ENCODE data around the gene CTSH.

The CTSH gene

DNA sequence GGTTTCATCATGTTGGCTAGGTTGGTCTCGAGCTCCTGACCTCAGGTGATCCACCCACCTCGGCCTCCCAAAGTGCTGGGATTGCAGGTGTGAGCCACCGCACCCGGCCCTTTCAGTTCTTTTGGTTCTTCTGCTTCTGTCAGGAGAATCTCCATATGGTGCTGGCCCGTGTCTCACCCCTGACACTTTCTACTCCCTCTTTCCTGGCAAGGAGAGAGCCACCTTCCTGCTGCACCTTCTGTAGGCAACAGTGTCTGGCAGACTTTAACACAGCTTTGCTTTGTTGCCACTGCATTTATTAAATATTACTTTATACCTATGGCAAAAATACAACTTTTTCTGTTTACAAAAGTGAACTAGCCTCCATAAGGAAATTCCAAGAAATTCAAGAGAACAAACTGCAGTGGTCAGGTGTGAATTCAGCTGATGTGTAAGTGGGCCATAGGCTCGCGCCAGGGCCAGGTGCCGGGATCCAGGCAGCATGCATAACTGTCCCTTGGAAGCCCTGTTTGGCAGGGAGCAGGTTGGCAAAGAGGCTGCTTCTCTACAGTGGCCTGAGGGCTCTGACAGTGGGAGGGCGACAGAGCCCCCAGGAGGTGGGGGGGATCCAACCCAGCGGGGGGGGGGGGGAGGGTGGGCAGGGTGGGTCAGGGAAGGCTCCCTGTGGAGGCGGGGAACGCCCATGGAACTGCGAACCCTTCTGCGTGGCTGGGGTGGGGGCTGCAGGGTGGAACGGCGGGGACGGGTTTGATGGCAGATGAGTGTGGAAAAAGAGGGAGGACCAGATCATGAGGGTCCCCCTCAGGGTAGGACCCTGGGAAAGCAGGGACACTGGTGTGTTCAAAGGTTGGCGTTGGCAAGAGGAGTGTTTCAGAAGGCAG, 21.1 kb downstream of the CTSH start:
- H3K9me3 Mint-ChIP-seq, result no peaks in the 10 kb centered on the region
- H3K27me3 Mint-ChIP-seq, result no peaks in the 10 kb centered on the region
- H3K27ac Mint-ChIP-seq, result no peak overlapping the region
- H3K4me1 Mint-ChIP-seq (ENCODE audit: low read depth), result no peaks in the 10 kb centered on the region
- peaks cover 27% of the 10 kb centered on the region for H3K36me3 Mint-ChIP-seq (ENCODE audit: low read depth)
- no peak overlapping the region for H3K4me3 Mint-ChIP-seq

DNA sequence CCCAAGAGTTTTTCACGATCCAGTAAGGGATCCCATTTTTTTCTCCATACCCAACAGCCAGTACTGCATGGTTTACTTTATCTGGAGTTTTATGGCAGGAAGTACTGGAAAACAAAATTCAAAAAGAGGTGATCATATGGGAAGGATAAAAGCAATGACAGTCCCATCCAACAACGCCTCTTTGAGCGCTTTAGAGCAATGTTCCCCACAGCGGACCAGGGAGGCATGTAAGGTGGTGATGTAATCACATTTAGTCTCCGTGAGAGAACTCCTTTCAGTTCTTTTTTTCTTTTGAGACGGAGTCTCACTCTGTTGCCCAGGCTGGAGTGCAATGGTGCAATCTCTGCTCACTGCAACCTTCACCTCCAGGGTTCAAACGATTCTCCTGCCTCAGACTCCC, 21.8 kb downstream of the CTSH start:
- Mint-ChIP-seq H3K4me3 (no peak overlapping the region), H3K4me1 (ENCODE audit: low read depth) (no peaks in the 10 kb centered on the region), H3K36me3 (ENCODE audit: low read depth) (peaks cover 27% of the 10 kb centered on the region), H3K27ac (no peak overlapping the region), H3K27me3 (no peaks in the 10 kb centered on the region), H3K9me3 (no peaks in the 10 kb centered on the region)

DNA sequence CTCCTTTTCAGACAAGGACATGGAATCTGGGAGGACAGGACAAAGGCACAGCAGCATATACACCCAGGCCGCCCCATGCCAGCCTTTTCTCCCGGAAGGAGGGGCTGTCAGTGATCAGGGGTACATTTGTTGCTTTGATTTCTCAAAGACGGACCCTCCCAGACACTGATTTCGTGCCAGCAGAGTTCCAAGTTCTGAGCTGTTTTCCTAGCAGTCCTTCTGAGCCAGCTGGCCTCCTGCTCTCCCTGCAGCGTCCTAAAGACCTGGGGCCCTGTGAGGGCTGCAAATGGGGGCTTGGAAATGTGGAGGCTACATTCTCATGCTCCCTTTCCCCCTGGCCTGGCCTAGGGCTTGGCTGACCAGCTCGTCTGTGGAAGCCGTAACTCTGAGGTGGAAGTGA, 22.3 kb downstream of the CTSH start:
- H3K4me1 Mint-ChIP-seq (ENCODE audit: low read depth), result no peaks in the 10 kb centered on the region
- H3K9me3 Mint-ChIP-seq, result no peaks in the 10 kb centered on the region
- H3K36me3 Mint-ChIP-seq (ENCODE audit: low read depth), result peaks cover 30% of the 10 kb centered on the region
- H3K27me3 Mint-ChIP-seq, result no peaks in the 10 kb centered on the region
- H3K4me3 Mint-ChIP-seq, result no peak overlapping the region
- H3K27ac Mint-ChIP-seq, result no peak overlapping the region

DNA sequence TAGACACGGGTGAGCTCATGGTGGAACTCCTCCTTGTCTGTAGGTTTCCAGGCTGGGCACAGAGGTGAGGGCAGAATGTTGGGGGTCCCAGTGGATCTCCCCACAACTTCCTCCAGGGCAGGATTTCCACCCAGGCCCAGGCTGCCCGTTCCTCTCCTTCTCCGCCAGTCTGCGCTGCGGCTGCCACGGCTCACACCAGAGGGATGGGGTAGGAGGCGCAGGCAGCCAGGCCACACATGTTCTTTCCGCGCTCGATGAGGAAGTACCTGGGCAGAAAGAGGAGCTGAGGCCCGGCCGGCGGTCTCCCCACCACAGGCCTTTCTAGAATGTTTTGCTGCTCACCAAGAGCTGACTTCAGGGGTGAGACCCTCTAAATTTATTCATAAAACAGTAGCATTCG, 22.9 kb downstream of the CTSH start:
- Mint-ChIP-seq H3K27me3 (no peaks in the 10 kb centered on the region), H3K4me3 (no peak overlapping the region), H3K36me3 (ENCODE audit: low read depth) (peaks cover 30% of the 10 kb centered on the region), H3K4me1 (ENCODE audit: low read depth) (no peaks in the 10 kb centered on the region), H3K27ac (no peak overlapping the region), H3K9me3 (no peaks in the 10 kb centered on the region)

DNA sequence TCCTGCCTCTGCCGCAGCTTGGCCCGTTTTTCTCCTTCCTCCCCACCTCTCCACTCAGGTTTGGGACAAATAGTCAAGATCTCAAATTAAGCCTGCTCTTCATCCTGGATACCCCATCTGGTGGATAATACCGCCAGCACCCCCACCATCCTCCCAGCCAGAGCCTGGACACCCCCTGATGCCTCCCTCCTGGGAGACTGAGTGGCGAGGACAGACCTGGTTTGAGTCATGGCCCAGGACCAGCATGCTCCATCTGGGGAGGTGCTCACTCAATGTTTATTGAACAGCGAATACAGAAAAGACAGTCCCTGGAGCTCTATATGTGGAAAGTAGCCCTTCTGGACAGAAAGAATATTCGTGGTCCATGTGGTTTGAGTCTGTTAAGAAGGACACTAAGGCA, 23.3 kb downstream of the CTSH start:
- H3K27ac Mint-ChIP-seq, result no peak overlapping the region
- H3K27me3 Mint-ChIP-seq, result no peaks in the 10 kb centered on the region
- H3K4me3 Mint-ChIP-seq, result no peak overlapping the region
- no peaks in the 10 kb centered on the region for H3K4me1 Mint-ChIP-seq (ENCODE audit: low read depth)
- no peaks in the 10 kb centered on the region for H3K9me3 Mint-ChIP-seq
- peaks cover 30% of the 10 kb centered on the region for H3K36me3 Mint-ChIP-seq (ENCODE audit: low read depth)

DNA sequence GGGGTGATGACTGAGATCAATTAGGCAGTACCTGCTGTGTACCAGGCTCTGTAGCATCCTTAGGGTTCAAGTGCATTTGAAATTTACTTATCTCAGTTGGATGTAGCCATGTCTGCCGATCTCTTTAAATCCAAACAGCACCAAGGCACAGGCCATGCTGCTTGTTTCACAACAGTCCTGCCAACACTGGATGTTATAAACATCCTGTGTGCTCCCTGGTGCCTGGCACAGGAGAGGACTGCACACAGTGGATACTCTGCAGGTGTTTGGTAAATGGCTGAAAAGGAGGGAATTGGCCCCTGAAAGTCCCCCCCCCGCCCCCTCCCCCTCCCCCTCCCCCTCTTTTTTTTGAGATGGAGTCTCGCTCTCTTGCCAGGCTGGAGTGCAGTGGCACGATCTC, 27.0 kb downstream of the CTSH start:
- Mint-ChIP-seq H3K27me3 (no peaks in the 10 kb centered on the region), H3K9me3 (no peaks in the 10 kb centered on the region), H3K27ac (no peak overlapping the region), H3K4me3 (no peak overlapping the region), H3K4me1 (ENCODE audit: low read depth) (no peaks in the 10 kb centered on the region), H3K36me3 (ENCODE audit: low read depth) (peaks cover 36% of the 10 kb centered on the region)

DNA sequence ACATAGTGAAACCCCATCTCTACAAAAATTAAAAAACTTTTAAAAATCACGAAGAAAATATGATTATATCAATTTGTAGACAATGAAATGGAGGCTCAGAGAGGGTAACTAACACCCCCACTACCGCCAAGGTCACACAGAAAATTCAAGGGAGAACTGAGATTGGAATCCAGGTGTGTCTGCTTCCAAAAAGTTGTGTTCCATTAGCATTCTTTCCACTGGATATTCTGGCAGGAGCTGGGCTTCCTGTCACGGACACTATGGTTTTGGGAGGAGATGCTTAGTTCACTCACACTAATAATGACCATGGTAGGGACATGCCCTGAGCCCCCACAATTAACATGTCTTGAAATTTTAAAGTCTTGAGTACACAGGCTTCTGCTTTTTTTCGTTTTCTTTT, 28.8 kb downstream of the CTSH start:
- Mint-ChIP-seq H3K27ac (no peak overlapping the region), H3K36me3 (ENCODE audit: low read depth) (peaks cover 43% of the 10 kb centered on the region), H3K9me3 (no peaks in the 10 kb centered on the region), H3K4me1 (ENCODE audit: low read depth) (no peaks in the 10 kb centered on the region), H3K4me3 (no peak overlapping the region), H3K27me3 (no peaks in the 10 kb centered on the region)

DNA sequence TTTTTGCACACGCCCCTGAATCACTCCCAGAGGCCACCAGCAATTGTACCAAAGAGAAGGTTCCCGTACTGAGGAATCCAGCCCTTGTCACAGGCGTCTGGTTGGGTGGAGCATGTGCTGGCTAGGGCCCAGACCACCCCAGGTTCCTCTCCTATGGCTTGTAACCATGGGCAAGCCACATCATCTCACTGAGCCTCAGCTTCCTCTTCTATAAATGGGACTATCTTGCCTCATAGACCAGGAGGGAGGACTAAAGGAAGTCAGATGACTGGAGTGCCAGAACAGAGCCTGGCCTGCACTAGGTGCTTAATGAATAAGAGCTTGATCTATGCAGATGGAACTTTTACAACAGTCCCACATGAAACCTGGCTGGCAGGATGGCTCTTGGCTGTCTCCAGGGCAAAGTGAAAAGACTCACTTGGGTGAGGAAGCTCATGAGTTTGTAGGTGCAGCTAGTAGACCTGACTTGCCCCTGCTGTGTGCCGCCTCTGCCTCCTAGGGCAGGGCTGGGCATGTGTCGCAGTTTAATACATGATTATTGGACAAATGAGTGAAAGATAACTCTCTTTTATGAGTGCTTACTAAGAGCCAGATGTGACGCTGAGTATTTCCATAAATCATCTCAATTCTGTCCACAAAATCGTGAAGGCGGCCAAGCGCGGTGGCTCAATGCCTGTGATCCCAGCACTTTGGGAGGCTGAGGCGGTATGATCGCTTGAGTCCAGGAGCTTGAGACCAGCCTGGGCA, 29.3 kb downstream of the CTSH start:
- H3K9me3 Mint-ChIP-seq, result no peaks in the 10 kb centered on the region
- H3K27me3 Mint-ChIP-seq, result no peaks in the 10 kb centered on the region
- no peak overlapping the region for H3K27ac Mint-ChIP-seq
- no peak overlapping the region for H3K4me3 Mint-ChIP-seq
- peaks cover 2% of the 10 kb centered on the region for H3K4me1 Mint-ChIP-seq (ENCODE audit: low read depth)
- peaks cover 45% of the 10 kb centered on the region for H3K36me3 Mint-ChIP-seq (ENCODE audit: low read depth)

DNA sequence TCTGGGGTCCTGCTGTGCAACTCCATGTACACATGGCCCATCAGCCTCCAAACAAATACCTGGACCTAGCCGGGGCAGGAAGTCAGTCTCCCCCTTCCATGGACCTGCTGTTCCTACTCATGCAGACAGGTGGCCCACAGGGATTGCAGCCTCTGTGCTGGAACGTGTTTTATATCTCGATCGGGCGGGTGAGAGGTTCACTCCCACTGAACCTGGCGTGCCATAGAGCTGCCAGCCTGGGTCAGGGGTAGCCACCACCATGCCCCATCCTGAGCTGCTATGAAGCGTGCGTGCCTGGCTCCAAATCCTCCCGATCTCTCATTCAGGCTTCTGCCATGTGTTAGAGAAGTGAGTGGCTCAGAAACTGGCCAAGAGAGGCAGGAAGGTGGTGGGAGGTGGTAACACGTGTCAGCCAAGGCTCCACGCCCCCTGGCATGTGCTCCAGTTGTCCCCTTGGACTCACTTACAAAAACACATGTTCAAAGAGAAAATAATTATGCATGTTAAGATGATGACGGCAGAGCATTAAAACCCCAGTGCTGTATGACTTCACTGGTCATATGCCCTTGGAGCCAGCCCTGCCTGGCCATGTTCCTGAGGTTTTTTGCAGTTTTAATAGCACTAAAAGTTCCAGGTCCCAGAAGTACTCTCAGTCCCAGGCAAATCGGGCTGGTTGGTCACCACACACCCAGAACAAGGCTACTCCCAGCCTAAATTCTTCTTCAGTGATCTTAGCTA, 30.6 kb downstream of the CTSH start:
- no peak overlapping the region for H3K4me3 Mint-ChIP-seq
- H3K27me3 Mint-ChIP-seq, result no peaks in the 10 kb centered on the region
- H3K4me1 Mint-ChIP-seq (ENCODE audit: low read depth), result peaks cover 10% of the 10 kb centered on the region
- H3K36me3 Mint-ChIP-seq (ENCODE audit: low read depth), result peaks cover 48% of the 10 kb centered on the region
- peak overlapping the region; percentile 38 for H3K27ac Mint-ChIP-seq
- H3K9me3 Mint-ChIP-seq, result no peaks in the 10 kb centered on the region

DNA sequence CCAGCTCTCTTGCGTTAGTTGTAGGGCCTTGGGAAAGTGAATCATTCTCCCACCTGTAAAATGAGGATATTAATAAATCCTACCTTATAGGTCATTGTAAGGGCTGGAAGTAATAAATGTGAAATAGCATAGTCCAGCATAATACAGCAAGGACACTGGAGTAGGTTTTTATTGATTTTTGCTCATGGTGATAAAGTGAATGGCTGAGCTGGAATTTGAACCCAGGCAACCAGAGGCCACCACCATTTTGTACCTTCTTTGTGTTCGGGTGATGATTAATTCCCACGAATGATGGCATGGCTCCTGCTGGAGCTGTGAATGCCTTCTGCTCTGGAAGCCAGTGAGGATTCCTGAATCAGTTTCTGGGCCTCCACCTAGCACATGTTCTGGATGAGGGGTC, 31.8 kb downstream of the CTSH start:
- Mint-ChIP-seq H3K27me3 (no peaks in the 10 kb centered on the region), H3K36me3 (ENCODE audit: low read depth) (peaks cover 55% of the 10 kb centered on the region), H3K9me3 (no peaks in the 10 kb centered on the region), H3K4me3 (no peak overlapping the region), H3K4me1 (ENCODE audit: low read depth) (peaks cover 16% of the 10 kb centered on the region), H3K27ac (no peak overlapping the region)

DNA sequence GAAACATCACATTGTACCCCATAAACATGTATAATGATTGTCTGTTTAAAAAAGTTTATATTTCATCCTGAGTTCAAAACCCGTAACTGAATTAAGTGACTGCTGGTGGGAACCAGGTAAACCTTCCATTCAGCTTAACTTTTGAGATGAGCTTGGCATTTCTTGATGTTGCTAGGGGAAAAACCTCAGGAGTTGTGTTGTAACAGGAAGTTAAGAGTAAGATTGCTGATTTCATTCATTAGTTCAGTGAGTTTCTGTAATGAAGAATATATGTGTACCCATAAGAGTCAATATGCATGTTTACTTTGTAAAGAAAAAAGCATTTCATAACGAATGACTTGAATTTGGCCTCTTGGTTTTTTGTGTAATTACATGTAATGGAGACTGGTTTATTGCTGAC, 32.5 kb downstream of the CTSH start:
- Mint-ChIP-seq H3K4me3 (no peak overlapping the region), H3K9me3 (no peaks in the 10 kb centered on the region), H3K27ac (peak overlapping the region; percentile 72), H3K4me1 (ENCODE audit: low read depth) (peaks cover 16% of the 10 kb centered on the region), H3K36me3 (ENCODE audit: low read depth) (peaks cover 55% of the 10 kb centered on the region), H3K27me3 (no peaks in the 10 kb centered on the region)

DNA sequence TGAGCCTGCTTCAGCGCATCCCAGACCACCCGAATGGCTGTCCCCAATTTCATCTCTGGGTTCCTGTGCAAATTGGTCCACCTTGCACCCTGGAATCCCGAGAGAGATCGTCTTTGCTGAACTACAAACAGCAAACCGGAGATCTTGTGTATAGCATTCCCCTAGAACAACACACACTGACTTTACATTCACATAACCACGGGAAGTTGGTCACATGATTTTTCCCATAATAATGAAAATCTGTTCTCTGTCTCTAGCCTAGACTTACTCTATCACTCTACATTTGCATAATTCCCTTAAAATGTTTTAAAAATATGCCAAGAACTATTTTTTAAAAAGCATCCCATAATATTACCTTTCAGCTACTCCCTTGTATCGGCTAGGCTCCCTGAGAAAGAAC, 34.6 kb downstream of the CTSH start:
- Mint-ChIP-seq H3K27ac (peak overlapping the region; percentile 5), H3K4me3 (no peak overlapping the region), H3K9me3 (no peaks in the 10 kb centered on the region), H3K27me3 (no peaks in the 10 kb centered on the region), H3K36me3 (ENCODE audit: low read depth) (peaks cover 66% of the 10 kb centered on the region), H3K4me1 (ENCODE audit: low read depth) (peaks cover 16% of the 10 kb centered on the region)

DNA sequence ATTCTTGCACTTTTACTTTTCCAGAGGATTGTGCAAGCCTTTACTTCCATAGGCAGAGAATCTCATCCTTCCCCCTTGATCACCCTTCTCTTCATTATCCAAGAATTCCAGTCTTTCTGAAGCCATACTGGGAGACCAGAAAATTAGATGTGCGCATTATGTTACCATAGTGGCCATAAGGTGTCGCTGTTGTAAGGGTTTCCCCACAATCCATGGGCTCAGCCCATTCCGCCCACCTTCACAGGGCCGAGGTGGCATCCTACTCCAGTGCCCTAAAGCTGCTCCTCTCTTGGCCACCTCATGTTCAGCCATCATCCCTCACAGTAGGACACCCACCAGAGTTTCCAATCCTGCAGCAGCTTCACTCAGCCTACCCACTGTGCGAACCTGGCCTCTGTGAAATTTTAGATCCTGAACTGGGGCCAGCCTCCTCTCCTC, 35.0 kb downstream of the CTSH start:
- no peaks in the 10 kb centered on the region for H3K9me3 Mint-ChIP-seq
- peaks cover 69% of the 10 kb centered on the region for H3K36me3 Mint-ChIP-seq (ENCODE audit: low read depth)
- H3K27ac Mint-ChIP-seq, result peak overlapping the region; percentile 5
- H3K4me1 Mint-ChIP-seq (ENCODE audit: low read depth), result peaks cover 16% of the 10 kb centered on the region
- H3K4me3 Mint-ChIP-seq, result no peak overlapping the region
- no peaks in the 10 kb centered on the region for H3K27me3 Mint-ChIP-seq

DNA sequence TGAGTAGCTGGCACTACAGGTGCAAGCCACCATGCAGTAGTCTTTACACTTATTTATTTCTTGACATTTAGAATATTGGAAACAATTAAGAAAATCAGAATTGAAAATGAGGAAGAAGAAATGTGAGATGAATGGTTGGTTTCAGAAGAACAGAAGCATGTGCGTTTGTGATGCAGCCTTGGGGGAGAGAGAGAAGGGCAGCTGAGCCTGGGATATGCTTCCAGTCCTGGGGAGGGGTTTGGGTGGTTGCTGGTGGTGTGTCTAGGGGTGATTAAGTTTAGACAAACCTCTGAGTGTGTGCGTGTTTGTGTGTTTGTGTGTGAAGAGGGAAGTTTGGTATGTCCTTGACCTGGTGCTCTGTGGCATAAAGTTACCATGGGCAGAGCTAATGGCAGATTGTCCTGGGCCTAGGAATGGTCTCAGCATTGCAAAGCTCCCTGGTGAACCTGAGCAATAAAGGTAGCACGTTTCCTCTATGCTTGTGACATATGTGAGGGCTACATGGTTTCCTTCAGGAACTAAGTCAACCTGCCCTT, 35.6 kb downstream of the CTSH start:
- Mint-ChIP-seq H3K36me3 (ENCODE audit: low read depth) (peaks cover 70% of the 10 kb centered on the region), H3K9me3 (no peaks in the 10 kb centered on the region), H3K27ac (peak overlapping the region; percentile 61), H3K4me1 (ENCODE audit: low read depth) (peaks cover 16% of the 10 kb centered on the region), H3K4me3 (no peak overlapping the region), H3K27me3 (no peaks in the 10 kb centered on the region)

DNA sequence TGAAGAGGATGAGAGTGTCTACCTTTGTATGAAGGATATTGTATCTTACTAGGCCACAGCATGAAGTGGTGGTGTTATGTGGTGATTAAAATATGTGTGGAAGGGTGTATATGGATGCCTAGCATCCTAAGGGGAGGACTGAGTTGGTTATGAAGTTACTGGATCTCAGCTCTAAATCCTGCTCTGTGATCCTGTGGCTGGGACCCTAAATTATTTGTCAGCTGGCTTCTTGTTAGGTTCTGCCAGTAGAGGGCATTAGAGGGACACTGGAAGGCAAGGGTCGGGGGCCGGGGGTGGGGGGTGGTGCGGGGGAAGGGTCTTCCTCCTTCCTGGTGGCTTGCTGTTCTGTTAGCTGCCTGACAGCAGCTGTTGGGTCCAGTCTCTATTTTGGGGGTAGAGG, 37.3 kb downstream of the CTSH start:
- Mint-ChIP-seq H3K4me1 (ENCODE audit: low read depth) (peaks cover 16% of the 10 kb centered on the region), H3K9me3 (no peaks in the 10 kb centered on the region), H3K36me3 (ENCODE audit: low read depth) (peaks cover 75% of the 10 kb centered on the region), H3K4me3 (no peak overlapping the region), H3K27me3 (no peaks in the 10 kb centered on the region), H3K27ac (no peak overlapping the region)
